Measurements from ENCODE around the gene FAAP100.

Gene FAAP100

DNA sequence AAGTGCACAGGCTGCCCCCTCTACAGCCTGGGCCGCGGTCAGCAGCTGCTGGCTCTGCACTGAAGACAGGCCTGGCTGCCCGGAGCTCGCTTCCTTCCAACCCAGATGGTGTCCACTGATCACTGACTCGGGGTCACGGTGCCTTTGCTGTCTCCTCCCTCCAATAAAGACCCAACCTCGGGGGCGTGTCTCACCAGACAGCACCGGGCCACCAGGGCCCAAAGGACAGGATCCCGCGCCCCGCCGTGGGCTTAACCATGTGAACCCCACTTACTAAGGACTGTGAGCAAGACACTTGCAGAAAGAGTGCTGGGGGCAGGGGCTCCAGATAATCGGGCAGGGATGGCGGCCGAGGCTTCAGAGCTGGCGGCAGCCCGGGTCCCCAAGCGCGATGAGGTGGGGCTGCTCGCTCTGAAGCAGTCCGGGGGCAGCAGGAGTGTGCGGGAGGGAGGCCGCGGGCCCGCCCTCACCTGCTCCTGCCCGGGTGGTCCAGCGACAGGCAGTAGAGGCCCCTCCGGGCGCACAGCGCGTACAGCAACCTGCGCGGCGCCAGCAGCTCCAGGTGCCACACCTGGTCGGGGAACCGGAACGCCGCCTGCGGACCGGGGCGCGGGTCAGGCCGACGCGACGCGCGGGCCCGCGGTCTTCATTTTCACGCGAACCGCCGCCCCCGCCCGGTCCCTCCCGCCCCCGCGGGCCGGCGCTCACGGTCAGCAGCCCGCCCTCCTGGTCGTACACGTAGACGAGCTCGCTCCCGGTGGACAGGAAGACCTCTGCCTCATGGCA, 502 bp downstream of the FAAP100 start:
- no peak for DNase-seq

DNA sequence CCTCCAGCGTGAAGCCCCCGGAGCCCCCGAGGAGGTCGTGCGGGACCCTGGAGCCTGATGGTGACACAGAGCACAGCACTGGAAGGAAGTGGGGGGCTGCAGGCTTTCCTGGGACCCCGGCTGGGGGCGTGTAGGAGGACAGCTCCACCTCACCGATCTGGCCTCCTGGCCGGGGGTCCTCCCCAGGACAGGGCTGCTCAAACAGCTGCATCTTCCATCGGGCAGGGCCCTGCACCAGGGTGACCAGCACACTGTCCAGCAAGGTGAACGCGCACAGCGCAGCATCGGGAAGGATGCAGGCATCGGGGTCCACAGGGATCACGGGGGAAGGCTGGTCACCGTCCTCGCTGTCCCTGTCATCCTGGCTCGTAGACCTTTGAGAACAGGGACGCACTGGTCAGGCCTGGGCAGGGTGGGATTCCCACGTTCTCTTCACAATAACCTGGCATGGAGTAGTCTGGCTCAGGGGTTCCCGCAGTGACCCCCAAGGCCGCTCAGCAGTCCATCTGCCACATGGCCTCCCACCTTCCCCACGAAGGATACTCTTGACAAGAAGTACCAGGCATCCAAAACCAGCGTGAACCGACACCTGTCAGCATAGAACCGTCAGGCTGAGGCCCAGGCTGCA, 1.2 kb downstream of the FAAP100 start:
- no peak for DNase-seq

- DNase-seq: no peak
Observed at GRCh38 chr17:81550285-81550684, 1.9 kb downstream of the FAAP100 start.

- no peak for DNase-seq
Observed at GRCh38 chr17:81549826-81550225, 2.3 kb downstream of the FAAP100 start.

- DNase-seq: no peak
Observed at GRCh38 chr17:81549031-81549557, 3.1 kb downstream of the FAAP100 start.

DNA sequence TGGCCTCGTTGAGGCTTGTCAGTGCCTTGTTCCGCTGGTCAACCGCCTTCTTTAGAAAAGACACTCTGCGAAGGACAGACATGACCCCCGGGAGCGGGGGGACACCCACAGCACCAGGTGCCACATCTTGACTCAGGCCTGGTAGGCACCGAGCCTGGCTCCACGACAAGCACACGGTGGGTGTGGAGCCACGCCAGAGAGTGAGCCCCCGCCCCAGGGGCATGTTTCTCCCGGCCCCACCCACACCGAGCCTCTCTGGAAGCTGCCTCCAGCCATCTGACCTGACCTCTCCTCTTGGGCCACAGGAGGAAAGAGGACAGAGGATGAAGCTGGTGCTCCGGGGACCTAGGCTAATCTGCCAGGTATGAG, 4.6 kb downstream of the FAAP100 start:
- no peak for DNase-seq

DNA sequence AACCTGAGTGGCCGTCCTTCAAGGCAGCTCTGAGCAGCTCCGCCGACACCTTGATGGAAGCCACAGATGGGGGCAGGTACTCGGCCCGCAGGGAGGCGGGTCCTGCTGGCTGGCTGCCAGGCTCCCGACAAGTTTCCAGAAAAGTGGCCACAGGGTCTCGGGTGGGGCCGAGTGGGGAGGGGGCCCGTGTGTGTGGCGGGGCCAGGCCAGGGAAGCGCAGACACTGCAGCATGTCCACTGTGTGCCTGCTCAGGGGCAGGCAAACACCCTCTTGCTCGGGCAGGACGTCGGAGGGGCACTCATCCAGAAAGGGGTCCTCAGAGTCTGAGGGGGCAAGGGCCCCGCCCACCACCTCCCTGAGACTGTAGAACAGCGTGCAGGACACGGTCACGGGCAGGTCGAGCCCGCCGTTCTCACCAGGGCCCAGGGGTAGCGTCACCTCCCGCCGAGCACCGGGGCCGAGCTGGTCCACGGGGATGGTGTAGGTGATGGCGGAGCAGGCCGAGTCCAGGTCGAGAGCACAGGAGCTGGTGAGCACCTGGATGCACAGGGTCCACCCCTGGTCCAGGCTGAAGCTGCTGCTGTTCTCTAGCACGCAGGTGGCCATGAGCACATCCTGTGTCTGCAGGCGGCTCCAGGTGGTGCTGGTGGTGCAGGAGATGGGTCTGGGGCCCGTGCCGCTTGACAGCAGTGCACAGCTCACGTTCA, 5.1 kb downstream of the FAAP100 start:
- DNase-seq: no peak

DNA sequence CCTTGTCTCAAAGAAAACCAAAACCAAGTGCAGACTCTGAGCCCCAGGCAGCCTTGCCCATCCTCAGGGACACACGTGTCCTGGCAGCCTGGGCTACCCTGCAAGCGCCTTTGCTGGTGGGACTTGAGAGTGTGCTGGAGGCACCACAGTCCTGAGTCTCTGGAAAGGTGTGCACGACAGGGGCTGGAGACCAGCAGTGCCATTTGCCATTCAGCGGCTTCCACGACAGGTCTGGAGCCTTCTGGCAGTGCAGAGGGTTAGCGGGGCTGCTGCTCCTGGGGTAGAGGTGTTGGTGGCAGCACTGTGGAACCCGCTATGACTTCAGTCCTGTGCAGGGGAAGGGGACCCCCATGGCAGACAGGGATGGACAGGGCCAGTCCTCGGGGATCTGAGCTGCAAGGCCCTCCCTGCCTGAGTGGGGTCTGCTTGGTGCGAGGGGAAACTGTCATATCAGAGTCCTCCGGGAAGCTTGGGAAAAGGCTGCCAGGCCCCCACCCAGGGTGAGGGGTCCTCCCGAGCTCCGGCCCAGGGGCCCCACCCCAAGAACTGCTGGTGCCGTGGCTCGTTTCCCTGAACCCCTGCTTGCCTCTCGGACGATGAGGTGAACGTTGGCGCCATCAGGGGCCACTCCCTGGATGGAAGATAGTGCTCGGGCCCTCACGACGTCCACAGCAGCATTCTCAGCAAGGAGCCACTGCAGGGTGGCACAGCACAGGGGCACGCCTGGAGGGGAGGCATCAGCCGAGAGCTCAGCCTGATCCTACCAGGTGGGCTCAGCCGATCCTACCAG, 6.8 kb downstream of the FAAP100 start:
- DNase-seq: no peak

- no peak for DNase-seq
Observed at GRCh38 chr17:81544281-81544974, 7.7 kb downstream of the FAAP100 start.

DNA sequence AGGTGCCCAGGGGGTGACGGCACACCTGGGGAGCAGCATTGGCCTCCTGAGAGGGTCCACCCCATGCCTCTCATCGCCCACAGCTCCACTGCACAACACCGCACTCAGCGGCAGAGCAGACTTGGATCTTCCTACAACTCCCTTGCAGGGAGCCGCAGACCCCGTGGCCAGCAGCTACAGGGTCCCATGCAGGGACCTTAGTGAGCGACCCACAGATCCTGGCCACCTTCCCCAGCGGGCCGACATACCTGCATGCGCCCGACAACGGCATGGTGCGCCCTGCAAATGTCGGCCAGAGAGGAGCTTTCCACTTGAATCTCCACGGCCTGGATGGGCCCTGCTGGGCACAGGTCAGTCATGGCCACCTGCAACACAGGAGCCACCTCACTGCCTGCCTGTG, 8.4 kb downstream of the FAAP100 start:
- DNase-seq: no peak

DNA sequence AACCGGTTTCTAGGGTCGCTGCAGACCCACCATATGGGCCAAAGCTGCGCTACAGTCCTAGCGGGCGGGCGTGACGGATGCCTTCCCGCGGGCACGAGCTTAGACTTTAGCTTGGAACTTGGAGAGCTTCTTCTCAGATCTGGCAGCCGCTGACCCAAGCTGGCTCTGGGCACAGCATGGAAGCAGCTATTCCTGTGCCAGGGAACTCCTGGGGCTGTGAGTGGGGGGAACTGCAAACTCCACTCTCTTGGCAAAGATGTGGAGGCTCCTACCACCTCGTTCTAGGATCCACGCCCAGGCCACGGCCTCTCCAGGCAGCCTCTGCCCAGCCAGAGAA, 8.8 kb downstream of the FAAP100 start:
- no peak for DNase-seq

- DNase-seq: no peak
Observed at GRCh38 chr17:81542431-81543338, 9.5 kb downstream of the FAAP100 start.

DNA sequence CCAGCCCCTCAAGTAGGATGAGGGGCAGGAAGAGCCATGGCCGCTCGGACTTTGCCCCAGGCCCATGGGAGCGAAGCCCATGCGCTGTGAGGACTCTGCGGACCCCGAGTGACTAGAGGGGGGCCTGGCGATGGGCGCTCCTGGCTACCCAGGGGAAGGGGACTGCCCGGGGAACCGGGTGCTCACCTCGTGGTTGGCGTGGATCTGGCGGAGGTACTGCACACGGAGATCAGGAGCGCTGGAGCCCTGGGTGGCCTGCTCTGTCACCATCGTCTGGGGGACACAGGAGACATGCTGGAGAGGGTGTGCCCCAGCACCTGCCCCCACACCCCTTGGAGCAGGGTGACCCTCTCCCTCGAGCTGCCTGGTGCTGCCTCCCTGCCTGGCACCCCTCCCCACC, 11.0 kb downstream of the FAAP100 start:
- no peak for DNase-seq

- DNase-seq: no peak
Observed at GRCh38 chr17:81540676-81541027, 11.5 kb downstream of the FAAP100 start.

- no peak for DNase-seq
Observed at GRCh38 chr17:81539961-81540675, 12.0 kb downstream of the FAAP100 start.

GRCh38 chr17:81539571-81539900, 12.6 kb downstream of the FAAP100 start:
- DNase-seq: no peak

GRCh38 chr17:81538651-81539570, 13.2 kb downstream of the FAAP100 start:
- DNase-seq: no peak

- DNase-seq: peak; percentile 98
Observed at GRCh38 chr17:81537856-81538555, 14.1 kb downstream of the FAAP100 start.

DNA sequence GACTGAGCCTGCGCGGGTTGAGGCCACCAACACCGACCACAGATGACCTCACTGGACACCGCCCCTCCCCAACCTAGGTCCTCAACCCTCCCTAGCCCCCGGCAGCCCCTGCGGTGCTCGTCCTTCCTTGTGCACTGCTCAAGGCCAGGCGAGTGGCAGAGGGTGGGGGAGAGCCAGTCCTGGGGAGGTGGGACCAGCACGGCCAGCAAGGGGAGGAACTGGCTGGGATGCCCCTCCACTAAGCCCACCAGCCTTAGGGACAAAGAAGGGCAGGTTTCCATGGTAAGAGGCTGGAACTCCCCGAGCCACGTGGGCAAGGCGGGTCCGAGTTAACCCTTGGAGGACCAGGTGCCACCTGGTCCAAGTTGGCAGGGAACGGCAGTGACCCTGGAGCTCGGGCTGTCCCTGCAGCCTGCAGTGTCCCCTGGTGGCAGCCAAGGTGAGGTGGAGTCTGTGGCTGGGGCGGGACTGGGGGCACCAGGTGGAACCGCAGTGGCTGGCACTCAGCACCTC, 14.8 kb downstream of the FAAP100 start:
- DNase-seq: peak; percentile 92
